Measurements from ENCODE around the gene HECW1. TPM values are rescaled to one million over a fixed set of nuclear protein-coding genes. Genes with fewer than 3 reads are reported as not detected.

Gene HECW1
- total RNA-seq, 1 donor from 2014 or later = not detected

DNA sequence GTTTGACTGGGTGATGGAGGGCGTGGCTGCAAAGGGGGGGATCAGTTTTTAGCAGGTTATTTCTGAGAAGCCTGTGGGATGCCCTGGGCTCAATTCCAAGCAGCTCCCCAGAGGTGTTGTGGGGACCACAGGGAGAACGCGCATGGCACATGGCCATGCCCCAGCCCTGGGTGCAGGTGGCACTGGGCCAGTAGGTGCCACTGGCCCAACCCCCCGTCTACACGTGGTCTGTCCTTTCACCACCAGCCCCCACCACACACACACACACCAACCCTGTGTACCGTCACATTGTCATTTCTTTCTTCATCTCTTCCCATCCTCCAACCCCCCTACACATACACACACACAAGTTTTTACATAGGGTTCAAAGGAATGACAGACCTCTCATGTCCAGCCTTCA lies 355.4 kb downstream of the HECW1 start:
- ChIA-PET POLR2A (no interaction called here), CTCF (no interaction called here)
- DNase-seq (no peak), ATAC-seq (ENCODE audit: low read depth) (no peak)
- Mint-ChIP-seq H3K27me3 (peaks cover 22% of the 10 kb centered on the region), H3K27ac (no peak overlapping the region), H3K36me3 (ENCODE audit: low read depth) (no peaks in the 10 kb centered on the region), H3K4me1 (no peaks in the 10 kb centered on the region), H3K4me3 (no peak overlapping the region), H3K9me3 (no peaks in the 10 kb centered on the region)
- TF ChIP-seq, protein P1, sequence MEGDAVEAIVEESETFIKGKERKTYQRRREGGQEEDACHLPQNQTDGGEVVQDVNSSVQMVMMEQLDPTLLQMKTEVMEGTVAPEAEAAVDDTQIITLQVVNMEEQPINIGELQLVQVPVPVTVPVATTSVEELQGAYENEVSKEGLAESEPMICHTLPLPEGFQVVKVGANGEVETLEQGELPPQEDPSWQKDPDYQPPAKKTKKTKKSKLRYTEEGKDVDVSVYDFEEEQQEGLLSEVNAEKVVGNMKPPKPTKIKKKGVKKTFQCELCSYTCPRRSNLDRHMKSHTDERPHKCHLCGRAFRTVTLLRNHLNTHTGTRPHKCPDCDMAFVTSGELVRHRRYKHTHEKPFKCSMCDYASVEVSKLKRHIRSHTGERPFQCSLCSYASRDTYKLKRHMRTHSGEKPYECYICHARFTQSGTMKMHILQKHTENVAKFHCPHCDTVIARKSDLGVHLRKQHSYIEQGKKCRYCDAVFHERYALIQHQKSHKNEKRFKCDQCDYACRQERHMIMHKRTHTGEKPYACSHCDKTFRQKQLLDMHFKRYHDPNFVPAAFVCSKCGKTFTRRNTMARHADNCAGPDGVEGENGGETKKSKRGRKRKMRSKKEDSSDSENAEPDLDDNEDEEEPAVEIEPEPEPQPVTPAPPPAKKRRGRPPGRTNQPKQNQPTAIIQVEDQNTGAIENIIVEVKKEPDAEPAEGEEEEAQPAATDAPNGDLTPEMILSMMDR (IDR thresholded peaks at IDR 0.05) = no peak
- intact Hi-C loops (cut with micrococcal nuclease) = no loop called here

DNA sequence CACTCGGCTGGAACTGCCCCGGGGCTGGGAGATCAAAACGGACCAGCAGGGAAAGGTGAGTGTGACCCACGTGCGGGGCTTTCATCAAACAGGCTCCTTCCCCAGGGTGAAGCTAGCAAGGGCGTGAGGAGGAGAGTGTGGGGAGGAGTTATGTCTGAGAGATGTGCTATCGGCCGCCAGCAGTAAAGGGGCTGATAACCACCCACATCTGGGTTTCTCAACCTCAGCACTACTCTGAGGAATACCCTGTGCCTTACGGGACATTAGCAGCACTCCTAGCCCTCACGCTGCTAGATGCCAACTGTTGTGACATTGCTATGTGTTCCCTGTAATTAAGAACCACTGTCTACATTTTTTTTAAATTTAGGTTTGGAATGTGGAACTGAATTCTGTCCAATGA lies 356.6 kb downstream of the HECW1 start:
- no peaks in the 10 kb centered on the region for H3K4me1 Mint-ChIP-seq
- no peaks in the 10 kb centered on the region for H3K36me3 Mint-ChIP-seq (ENCODE audit: low read depth)
- POLR2A ChIA-PET = no interaction called here
- TF ChIP-seq, protein P1 (IDR thresholded peaks at IDR 0.05) = no peak
- no peaks in the 10 kb centered on the region for H3K9me3 Mint-ChIP-seq
- CTCF ChIA-PET = no interaction called here
- H3K4me3 Mint-ChIP-seq = no peak overlapping the region
- DNase-seq (no peak), ATAC-seq (ENCODE audit: low read depth) (no peak)
- intact Hi-C loops (cut with micrococcal nuclease) = no loop called here
- no peak overlapping the region for H3K27ac Mint-ChIP-seq
- peaks cover 17% of the 10 kb centered on the region for H3K27me3 Mint-ChIP-seq

DNA sequence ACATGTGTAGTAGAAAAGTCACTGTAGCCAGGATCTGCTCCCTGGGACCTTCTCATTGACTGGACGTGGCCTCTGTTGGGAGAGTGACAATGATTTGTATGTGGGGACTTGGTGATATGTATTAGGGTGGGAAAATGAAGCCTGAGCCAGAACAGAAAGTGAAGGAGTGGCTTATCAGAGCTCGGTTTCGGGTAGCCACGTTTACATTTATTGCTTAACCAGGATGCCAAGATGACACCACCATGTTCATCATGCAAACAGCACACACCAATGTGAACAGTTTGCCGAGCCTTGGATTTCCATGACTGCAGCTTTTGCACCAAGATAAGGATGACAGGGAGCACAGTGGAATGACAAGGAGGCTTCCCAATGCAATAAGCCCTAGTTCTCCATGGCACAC lies 357.7 kb downstream of the HECW1 start:
- no peaks in the 10 kb centered on the region for H3K36me3 Mint-ChIP-seq (ENCODE audit: low read depth)
- CTCF ChIA-PET = no interaction called here
- no peaks in the 10 kb centered on the region for H3K4me1 Mint-ChIP-seq

DNA sequence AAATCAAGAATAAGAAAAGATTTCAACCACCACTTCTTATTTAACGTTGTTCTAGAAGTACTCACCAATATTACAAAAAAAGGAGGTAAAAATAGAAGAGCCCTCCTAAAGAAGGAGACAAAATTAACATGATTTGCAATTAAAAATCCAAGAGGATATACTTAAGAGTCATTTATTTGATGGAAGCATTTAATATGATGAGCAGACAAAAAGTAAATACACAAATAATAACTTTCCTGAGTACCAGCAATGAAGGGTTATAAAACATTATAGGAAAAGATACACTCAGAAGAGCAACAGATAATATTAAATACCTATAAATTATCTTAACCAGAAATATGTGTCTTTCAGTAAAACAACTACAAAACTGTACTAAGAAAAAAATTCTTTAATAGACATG lies 363.5 kb downstream of the HECW1 start:
- peaks cover 4% of the 10 kb centered on the region for H3K4me1 Mint-ChIP-seq
- intact Hi-C loops (cut with micrococcal nuclease) = no loop called here
- H3K4me3 Mint-ChIP-seq = no peak overlapping the region
- ChIA-PET CTCF (no interaction called here), POLR2A (no interaction called here)
- TF ChIP-seq, protein P1 (IDR thresholded peaks at IDR 0.05) = no peak
- no peaks in the 10 kb centered on the region for H3K9me3 Mint-ChIP-seq
- ATAC-seq (ENCODE audit: low read depth) = no peak
- no peak for DNase-seq
- H3K36me3 Mint-ChIP-seq (ENCODE audit: low read depth) = no peaks in the 10 kb centered on the region
- no peak overlapping the region for H3K27ac Mint-ChIP-seq
- peaks cover 4% of the 10 kb centered on the region for H3K27me3 Mint-ChIP-seq

More for the DNA sequence above, 357.7 kb downstream of the HECW1 start:
- POLR2A ChIA-PET = no interaction called here
- H3K27me3 Mint-ChIP-seq = peaks cover 17% of the 10 kb centered on the region
- H3K9me3 Mint-ChIP-seq = no peaks in the 10 kb centered on the region
- no peak for DNase-seq
- H3K27ac Mint-ChIP-seq = no peak overlapping the region
- H3K4me3 Mint-ChIP-seq = no peak overlapping the region
- TF ChIP-seq, protein P1 (IDR thresholded peaks at IDR 0.05) = no peak
- ATAC-seq (ENCODE audit: low read depth) = no peak
- intact Hi-C loops (cut with micrococcal nuclease) = no loop called here

DNA sequence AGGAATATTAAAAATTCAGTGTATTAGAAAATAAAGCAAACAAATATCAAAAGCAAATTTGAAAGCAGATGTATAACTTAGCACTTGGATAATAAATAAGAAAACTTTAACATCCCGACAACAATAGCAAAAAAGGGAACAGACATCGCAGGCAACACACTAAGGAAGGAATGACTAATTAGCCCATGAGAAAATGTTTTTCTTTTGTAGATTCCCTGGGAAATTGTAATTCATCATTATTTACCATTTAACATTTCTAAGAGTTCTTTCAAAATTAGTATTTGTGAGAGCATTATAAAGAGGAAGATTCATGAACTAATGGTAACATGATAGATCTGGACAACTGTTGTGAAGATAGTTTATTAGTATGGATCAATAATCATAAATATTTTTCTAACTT lies 364.4 kb downstream of the HECW1 start:
- intact Hi-C loops (cut with micrococcal nuclease) = no loop called here
- ChIA-PET POLR2A (no interaction called here), CTCF (no interaction called here)

More for the DNA sequence above, 364.4 kb downstream of the HECW1 start:
- Mint-ChIP-seq H3K4me1 (peaks cover 4% of the 10 kb centered on the region), H3K9me3 (no peaks in the 10 kb centered on the region), H3K27me3 (peaks cover 4% of the 10 kb centered on the region), H3K36me3 (ENCODE audit: low read depth) (no peaks in the 10 kb centered on the region), H3K4me3 (no peak overlapping the region), H3K27ac (no peak overlapping the region)
- TF ChIP-seq, protein P1 (IDR thresholded peaks at IDR 0.05) = no peak
- DNase-seq (no peak), ATAC-seq (ENCODE audit: low read depth) (no peak)
